ENCODE results near the gene TRMT44. TPM values are rescaled to one million over a fixed set of nuclear protein-coding genes. Genes with fewer than 3 reads are reported as not detected.
A peak's percentile ranks its signal among the peaks of the same experiment; 100 is the strongest.

Gene TRMT44
- total RNA-seq (10 to 100 TPM; 29.0 to 37.5 TPM), polyA plus RNA-seq (10 to 100 TPM; 11.3 to 15.4 (median 13.0) TPM), total RNA-seq (23.8 to 43.7 (median 29.1) reads per million in 6 experiments)

- Mint-ChIP-seq H3K4me1 (peaks cover 40 to 89% (median 86%) of the 10 kb centered on the region in 4 donors), H3K4me3 (peak within 1 kb of the TSS; percentile 94 to 100 (median 98)), H3K27me3 (no peaks in the 10 kb centered on the region), H3K36me3 (peaks cover 4 to 10% (median 5%) of the 10 kb centered on the region in 3 donors), H3K27ac (peak within 1 kb of the TSS; percentile 98 to 100 (median 99)), H3K9me3 (no peaks in the 10 kb centered on the region)
- POLR2A ChIA-PET: interaction anchor here (0.7 to 1.8 kb wide), 4 partner anchors 10 to 1532 kb away, joined by 3 to 30 read pairs (median 4); partner anchors contain the start of gene TBC1D14
- ATAC-seq (peak; percentile 91 to 93), DNase-seq (peak; percentile 90 to 99 (median 96))
Observed at GRCh38 chr4:8440492-8441311, at the start of gene TRMT44, which contains the start of gene ACOX3. TSS of gene TRMT44 (plus strand) at chr4:8440777. CDS start at chr4:8440823, 46 bp downstream. TSS of gene ACOX3 (minus strand) at chr4:8440723. CDS start at chr4:8416521, 24,202 bp downstream.

GRCh38 chr4:8391071-8391470 lies 49.5 kb upstream of the TRMT44 start:
- no peak overlapping the region for H3K4me3 Mint-ChIP-seq
- no peaks in the 10 kb centered on the region for H3K9me3 Mint-ChIP-seq
- peaks cover 0 to 1% (median 0%) of the 10 kb centered on the region in 4 donors for H3K4me1 Mint-ChIP-seq
- H3K36me3 Mint-ChIP-seq: peaks cover 0 to 55% (median 25%) of the 10 kb centered on the region in 3 donors
- POLR2A ChIA-PET: no interaction called here
- DNase-seq: no peak
- no peak overlapping the region for H3K27ac Mint-ChIP-seq
- ATAC-seq: no peak
- H3K27me3 Mint-ChIP-seq: no peaks in the 10 kb centered on the region

GRCh38 chr4:8391972-8392371 lies 48.6 kb upstream of the TRMT44 start:
- no peak overlapping the region for H3K27ac Mint-ChIP-seq
- no peak overlapping the region for H3K4me3 Mint-ChIP-seq
- peaks cover 0 to 47% (median 26%) of the 10 kb centered on the region in 3 donors for H3K36me3 Mint-ChIP-seq
- peaks cover 0 to 1% (median 0%) of the 10 kb centered on the region in 4 donors for H3K4me1 Mint-ChIP-seq
- DNase-seq (no peak), ATAC-seq (no peak)
- no peaks in the 10 kb centered on the region for H3K9me3 Mint-ChIP-seq
- POLR2A ChIA-PET: no interaction called here
- H3K27me3 Mint-ChIP-seq: no peaks in the 10 kb centered on the region

DNA sequence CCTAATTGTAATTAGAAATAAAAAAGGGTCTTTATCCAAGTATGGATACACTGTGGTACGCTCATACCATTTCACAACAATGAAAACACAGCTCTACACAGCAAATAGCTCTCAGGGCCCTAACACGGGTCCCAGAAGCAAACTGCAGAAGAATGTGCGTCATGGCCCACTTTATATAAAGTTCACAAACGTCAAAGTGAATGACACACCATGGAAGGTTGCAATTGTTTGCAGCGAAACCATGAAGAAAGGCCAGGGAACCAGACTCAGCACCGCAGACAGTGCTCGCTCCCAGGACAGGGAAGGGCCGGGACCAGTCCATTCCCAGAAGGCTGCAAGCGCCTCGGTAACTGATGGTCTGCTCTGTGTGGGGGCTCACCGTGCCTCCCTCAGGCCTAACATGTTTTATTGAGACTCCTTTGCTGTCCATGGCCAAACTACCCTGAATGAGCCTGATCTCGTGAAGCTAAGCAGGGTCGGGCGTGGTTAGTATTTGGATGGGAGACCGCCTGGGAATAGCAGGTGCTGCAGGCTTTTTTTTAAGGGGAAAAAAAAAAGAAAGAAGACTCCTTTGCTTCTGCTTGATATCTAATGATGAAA lies 47.9 kb upstream of the TRMT44 start:
- peaks cover 0 to 46% (median 22%) of the 10 kb centered on the region in 3 donors for H3K36me3 Mint-ChIP-seq
- no peak overlapping the region for H3K27ac Mint-ChIP-seq
- H3K4me1 Mint-ChIP-seq: peaks cover 0 to 1% (median 0%) of the 10 kb centered on the region in 4 donors
- POLR2A ChIA-PET: no interaction called here
- no peaks in the 10 kb centered on the region for H3K27me3 Mint-ChIP-seq
- no peak overlapping the region for H3K4me3 Mint-ChIP-seq
- no peaks in the 10 kb centered on the region for H3K9me3 Mint-ChIP-seq
- DNase-seq (peak in 3 of 10 donors; percentile 10 to 47 (median 15)), ATAC-seq (no peak)

- ATAC-seq (no peak), DNase-seq (no peak)
- no peak overlapping the region for H3K4me3 Mint-ChIP-seq
- peaks cover 0 to 43% (median 19%) of the 10 kb centered on the region in 3 donors for H3K36me3 Mint-ChIP-seq
- no peaks in the 10 kb centered on the region for H3K27me3 Mint-ChIP-seq
- POLR2A ChIA-PET: no interaction called here
- no peak overlapping the region for H3K27ac Mint-ChIP-seq
- H3K4me1 Mint-ChIP-seq: peaks cover 0 to 1% (median 0%) of the 10 kb centered on the region in 4 donors
- no peaks in the 10 kb centered on the region for H3K9me3 Mint-ChIP-seq
Observed at GRCh38 chr4:8393593-8394038, 47.0 kb upstream of the TRMT44 start.

- H3K27ac Mint-ChIP-seq: no peak overlapping the region
- H3K36me3 Mint-ChIP-seq: peaks cover 0 to 47% (median 19%) of the 10 kb centered on the region in 3 donors
- ATAC-seq (no peak), DNase-seq (no peak)
- H3K4me1 Mint-ChIP-seq: peaks cover 0 to 1% (median 0%) of the 10 kb centered on the region in 4 donors
- no peak overlapping the region for H3K4me3 Mint-ChIP-seq
- no peaks in the 10 kb centered on the region for H3K9me3 Mint-ChIP-seq
- POLR2A ChIA-PET: no interaction called here
- H3K27me3 Mint-ChIP-seq: no peaks in the 10 kb centered on the region
Observed at GRCh38 chr4:8394061-8394519, 46.5 kb upstream of the TRMT44 start.

- no peak for DNase-seq
- no peaks in the 10 kb centered on the region for H3K9me3 Mint-ChIP-seq
- ATAC-seq: no peak
- no peaks in the 10 kb centered on the region for H3K27me3 Mint-ChIP-seq
- no peak overlapping the region for H3K4me3 Mint-ChIP-seq
- H3K27ac Mint-ChIP-seq: peak overlapping the region in 1 of 10 donors; percentile 37
- POLR2A ChIA-PET: no interaction called here
- peaks cover 0 to 1% (median 0%) of the 10 kb centered on the region in 4 donors for H3K4me1 Mint-ChIP-seq
- peaks cover 0 to 48% (median 19%) of the 10 kb centered on the region in 3 donors for H3K36me3 Mint-ChIP-seq
Observed at GRCh38 chr4:8394806-8395205, 45.8 kb upstream of the TRMT44 start.

- Mint-ChIP-seq H3K36me3 (peaks cover 0 to 43% (median 19%) of the 10 kb centered on the region in 3 donors), H3K9me3 (no peaks in the 10 kb centered on the region), H3K4me3 (no peak overlapping the region), H3K27me3 (no peaks in the 10 kb centered on the region), H3K4me1 (peaks cover 0 to 1% (median 0%) of the 10 kb centered on the region in 4 donors), H3K27ac (no peak overlapping the region)
- ATAC-seq: no peak
- POLR2A ChIA-PET: no interaction called here
- no peak for DNase-seq
Observed at GRCh38 chr4:8395504-8396296, 44.9 kb upstream of the TRMT44 start.

GRCh38 chr4:8396762-8397406 lies 43.7 kb upstream of the TRMT44 start:
- POLR2A ChIA-PET: no interaction called here
- Mint-ChIP-seq H3K4me1 (no peaks in the 10 kb centered on the region), H3K27ac (no peak overlapping the region), H3K36me3 (peaks cover 0 to 37% (median 16%) of the 10 kb centered on the region in 3 donors), H3K27me3 (no peaks in the 10 kb centered on the region), H3K4me3 (no peak overlapping the region), H3K9me3 (no peaks in the 10 kb centered on the region)
- no peak for DNase-seq
- ATAC-seq: no peak

DNA sequence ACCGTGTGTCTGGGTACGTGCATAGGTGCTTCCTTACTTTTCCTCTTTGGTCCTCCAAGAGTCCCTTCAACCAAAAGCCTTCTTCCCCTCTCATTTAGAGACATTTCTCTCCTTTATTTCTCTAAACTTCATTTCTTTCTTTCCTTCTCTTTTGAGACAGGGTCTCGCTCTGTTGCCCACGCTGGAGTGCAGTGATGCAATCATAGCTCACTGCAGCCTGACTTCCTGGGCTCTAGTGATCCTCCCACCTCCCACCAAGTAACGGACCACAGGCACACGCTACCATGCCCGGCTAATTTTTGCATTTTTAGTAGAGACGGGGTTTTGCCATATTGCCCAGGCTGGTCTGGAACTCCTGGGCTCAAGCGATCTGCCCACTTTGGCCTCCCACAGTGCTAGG lies 42.2 kb upstream of the TRMT44 start:
- H3K4me1 Mint-ChIP-seq: peaks cover 0 to 1% (median 0%) of the 10 kb centered on the region in 4 donors
- H3K36me3 Mint-ChIP-seq: peaks cover 0 to 35% (median 9%) of the 10 kb centered on the region in 3 donors
- H3K4me3 Mint-ChIP-seq: no peak overlapping the region
- peak overlapping the region in 3 of 10 donors; percentile 0 to 22 (median 3) for H3K27ac Mint-ChIP-seq
- H3K9me3 Mint-ChIP-seq: no peaks in the 10 kb centered on the region
- no peaks in the 10 kb centered on the region for H3K27me3 Mint-ChIP-seq
- POLR2A ChIA-PET: no interaction called here
- ATAC-seq: no peak
- no peak for DNase-seq

- no peaks in the 10 kb centered on the region for H3K9me3 Mint-ChIP-seq
- H3K27ac Mint-ChIP-seq: no peak overlapping the region
- no peaks in the 10 kb centered on the region for H3K27me3 Mint-ChIP-seq
- no peak overlapping the region for H3K4me3 Mint-ChIP-seq
- peaks cover 0 to 2% (median 0%) of the 10 kb centered on the region in 4 donors for H3K4me1 Mint-ChIP-seq
- no peak for ATAC-seq
- H3K36me3 Mint-ChIP-seq: peaks cover 0 to 28% (median 9%) of the 10 kb centered on the region in 3 donors
- no peak for DNase-seq
- POLR2A ChIA-PET: no interaction called here
Observed at GRCh38 chr4:8399298-8399697, 41.3 kb upstream of the TRMT44 start.

All from naive thymus-derived CD8-positive, alpha-beta T cell (primary cell).